GM12878 (cell line): ENCODE data around the gene FCHSD2. TPM values are rescaled to one million over a fixed set of nuclear protein-coding genes. Genes with fewer than 3 reads are reported as not detected.

Source experiments
- ATAC-seq: fragments of 200-7000 bp; cut with Tn5 transposase; 3 replicates; pipeline ENCODE4 v1.9.1; 2020; ENCODE audit warnings: mild to moderate bottlenecking, moderate library complexity
- BruUV-seq: library from RNA; stranded (reverse); fragments of 400-500 nt; replicated peaks from 2 replicates; lab custom pipeline; 2021; lab: Mats Ljungman, UMichigan
- CTCF ChIA-PET: fragments of 300-600 bp; sonication (Branson Sonifier 250); formaldehyde crosslinking; extraction: SDS; loops from one replicate; lab custom pipeline; 2021; ENCODE audit warnings: inconsistent platforms; lab: Yijun Ruan, JAX
- POLR2A ChIA-PET: fragments of 350-600 bp; formaldehyde crosslinking; extraction: SDS; loops from one replicate; lab custom pipeline; 2021; ENCODE audit warnings: inconsistent platforms; lab: Charles Lee
- RAD21 ChIA-PET: fragments of 300-600 bp; sonication (Branson Sonifier 250); formaldehyde crosslinking; loops from one replicate; lab custom pipeline; 2023; ENCODE audit warnings: antibody characterized with exemption; ENCODE audit not compliant: unreplicated experiment; lab: Charles Lee
- SMC1A ChIA-PET: fragments of 300-600 bp; sonication (Branson Sonifier 250); formaldehyde crosslinking; loops from one replicate; lab custom pipeline; 2023; ENCODE audit not compliant: unreplicated experiment, uncharacterized antibody; lab: Charles Lee
- DNase-seq: peaks from one replicate; pipeline ENCODE4 v3.0.0-alpha.2; 2011; ENCODE audit warnings: low read depth, low spot score
- FAIRE-seq: peaks from 3 replicates; lab custom pipeline; 2011; peaks lifted over from hg19 to GRCh38; lab: Jason Lieb, UNC
- H2AFZ ChIP-seq: 2 replicates; pipeline ENCODE4 v1.6.0; 2011; ENCODE audit warnings: low read depth, low read length, control low read depth; ENCODE audit not compliant: control insufficient read depth
- H3K27ac ChIP-seq: 2 replicates; pipeline ENCODE4 v1.5.1; 2011; ENCODE audit warnings: control low read depth; ENCODE audit not compliant: control insufficient read depth, insufficient read depth
- H3K27me3 ChIP-seq, 2 experiments: replicated peaks in 1 of 2; 2 replicates each; pipeline versions ENCODE4 v1.6.0 to v1.6.1; 2011; ENCODE audit warnings: low read length in 1 of 2; ENCODE audit not compliant: control insufficient read depth in 2 of 2, insufficient read depth in 2 of 2
- H3K36me3 ChIP-seq, 2 experiments: 2 replicates each; pipeline ENCODE4 v1.5.1; 2011; ENCODE audit warnings: low read length in 1 of 2; ENCODE audit not compliant: control insufficient read depth in 2 of 2, insufficient read depth in 2 of 2
- H3K4me1 ChIP-seq: 2 replicates; pipeline ENCODE4 v1.6.1; 2011; ENCODE audit warnings: mild to moderate bottlenecking, low read length, moderate library complexity, mixed read lengths; ENCODE audit not compliant: control insufficient read depth, insufficient read depth
- H3K4me2 ChIP-seq: 2 replicates; pipeline ENCODE4 v1.6.0; 2011; ENCODE audit warnings: control low read depth; ENCODE audit not compliant: control insufficient read depth, insufficient read depth
- H3K4me3 ChIP-seq: fragments of 200-600 bp; sonication (generic); 2 replicates; pipeline ENCODE4 v1.5.1; 2016
- H3K79me2 ChIP-seq: 2 replicates; pipeline ENCODE4 v1.6.0; 2011; ENCODE audit warnings: low read length; ENCODE audit not compliant: control insufficient read depth, insufficient read depth
- H3K9ac ChIP-seq: 2 replicates; pipeline ENCODE4 v1.8.0; 2011; ENCODE audit warnings: low read length, control low read depth, mixed read lengths; ENCODE audit not compliant: control insufficient read depth, insufficient read depth
- H3K9me3 ChIP-seq: replicated peaks from 3 replicates; pipeline ENCODE4 v1.5.1; 2011; ENCODE audit warnings: mild to moderate bottlenecking, low read length; ENCODE audit not compliant: control insufficient read depth, insufficient read depth
- H4K20me1 ChIP-seq: 2 replicates; pipeline ENCODE4 v1.6.0; 2011; ENCODE audit not compliant: control insufficient read depth, insufficient read depth
- CHD1 ChIP-seq: IDR thresholded peaks from 2 replicates; pipeline ENCODE4 v1.6.1; 2012; ENCODE audit warnings: low read depth, low read length, improper control_type of control experiment
- GABPA ChIP-seq: IDR thresholded peaks from 2 replicates; pipeline ENCODE4 v1.6.1; 2014; ENCODE audit warnings: antibody characterized with exemption, low read depth, mild to moderate bottlenecking, inconsistent platforms
- KAT2A ChIP-seq: conservative IDR thresholded peaks from 2 replicates; pipeline ENCODE4 v1.6.1; 2011; ENCODE audit warnings: low read depth, low read length; ENCODE audit not compliant: control insufficient read depth
- MEF2A ChIP-seq: IDR thresholded peaks from 2 replicates; pipeline ENCODE4 v1.6.1; 2011; ENCODE audit warnings: low read depth, mild to moderate bottlenecking, low read length, moderate library complexity; ENCODE audit not compliant: insufficient read depth
- NFYB ChIP-seq: IDR thresholded peaks from 2 replicates; pipeline ENCODE4 v1.6.1; 2011; ENCODE audit warnings: low read depth, mild to moderate bottlenecking, low read length, improper control_type of control experiment, moderate library complexity; ENCODE audit not compliant: insufficient read depth
- TCF7 ChIP-seq: IDR thresholded peaks from 2 replicates; pipeline ENCODE4 v1.6.1; 2014; ENCODE audit warnings: antibody characterized with exemption, borderline replicate concordance
- ZNF207 ChIP-seq: fragments of 450-650 bp; IDR thresholded peaks from 2 replicates; pipeline ENCODE4 v1.6.1; 2014; ENCODE audit warnings: antibody characterized with exemption, mild to moderate bottlenecking, borderline replicate concordance
- WGBS: methylation state at CpG from one replicate; pipeline ENCODE4 v1.1.6; 2016; ENCODE audit warnings: low lambda C conversion rate; ENCODE audit not compliant: insufficient replicate concordance, insufficient coverage; ENCODE audit errors: missing lambda C conversion rate; 5-methylcytosine and 5-hydroxymethylcytosine counted together
- in situ Hi-C: fragments of 300-500 bp; cut with MboI; formaldehyde crosslinking; loops from 9 replicates; pipeline ENCODE4 v1.14.3; 2018; ENCODE audit warnings: mixed read lengths
- intact Hi-C: fragments of 100-400 bp; cut with micrococcal nuclease; formaldehyde crosslinking; loops from one replicate; pipeline ENCODE4 v1.14.2; 2022; ENCODE audit not compliant: unreplicated experiment
- polyA plus RNA-seq, 11 experiments: library from polyadenylated mRNA; depleted of rRNA in 4 of 11; unstranded in 6 of 11; stranded (reverse) in 5 of 11; fragments of >200 nt; fragmentation: Nextera tagmentation in 4 of 11; fragmentation: Illumina TruSeq in 1 of 11; extraction: Ambion mirVana in 4 of 11; extraction: Trizol in 1 of 11; gene quantifications; 1 replicate in 1 of 11; 2 replicates in 10 of 11; pipeline versions ENCODE4 v1.2.1 to v1.2.3, GENCODE V29; 2011 to 2016; ENCODE audit warnings: inconsistent platforms in 2 of 11, missing spikeins in 2 of 11, low read depth in 1 of 11
- total RNA-seq, 4 experiments: library from RNA; depleted of rRNA in 3 of 4; stranded (reverse); fragments of >200 nt in 3 of 4; fragmentation: Illumina TruSeq in 1 of 4; extraction: Trizol in 1 of 4; gene quantifications; 2 replicates each; pipeline versions ENCODE4 v1.2.1 to v1.2.3, GENCODE V29; 2013 to 2021
- TF ChIP-seq, protein P1 (sequence below): IDR thresholded peaks from 2 replicates; pipeline ENCODE4 v1.6.1; 2012; ENCODE audit warnings: low read depth, low read length, improper control_type of control experiment
- TF ChIP-seq, protein P2 (sequence below): IDR thresholded peaks from 2 replicates; pipeline ENCODE4 v1.6.1; 2011; ENCODE audit warnings: borderline replicate concordance, low read depth, mild to moderate bottlenecking, moderate library complexity, mixed read lengths, low read length; ENCODE audit not compliant: insufficient read depth; ENCODE audit errors: extremely low read length

FCHSD2 gene
- total and polyA plus RNA-seq, 10 of the 15 experiments (the other 5 are each of a cell fraction or from before 2014, with no cell fraction given) = 13.2 to 89.8 (median 47.8) TPM

DNA sequence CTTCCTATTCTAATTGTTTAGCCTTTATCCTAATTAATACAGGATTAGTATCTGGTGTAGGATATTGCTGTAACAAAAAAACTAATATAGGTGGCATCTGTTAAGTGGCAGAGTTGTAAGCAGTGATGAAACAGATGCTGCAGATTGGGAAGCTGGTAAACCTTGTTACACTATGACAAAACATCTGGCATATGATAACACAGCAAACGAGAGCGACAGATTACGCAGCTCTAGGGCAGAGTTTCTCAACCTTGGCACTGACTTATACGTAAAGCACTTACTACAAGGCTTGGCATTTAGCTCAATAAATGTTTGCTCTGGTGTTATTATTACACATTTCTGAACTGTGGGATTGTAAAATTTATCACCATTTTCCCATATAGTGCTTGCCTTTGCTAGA is 190.9 kb downstream of the FCHSD2 start:
- H3K9ac ChIP-seq = no peak overlapping the region
- peak overlapping the region; percentile 48 for H3K27ac ChIP-seq
- no peak overlapping the region for H2AFZ ChIP-seq
- peaks cover 7% of the 10 kb centered on the region for H3K79me2 ChIP-seq
- in situ Hi-C loops = no loop called here
- RAD21 ChIA-PET = interaction anchor here (1.1 to 2.2 kb wide), 2 partner anchors 190 to 195 kb away, joined by 3 to 8 read pairs; partner anchors contain the start of gene FCHSD2
- DNase-seq = no peak
- TF ChIP-seq, protein P1, sequence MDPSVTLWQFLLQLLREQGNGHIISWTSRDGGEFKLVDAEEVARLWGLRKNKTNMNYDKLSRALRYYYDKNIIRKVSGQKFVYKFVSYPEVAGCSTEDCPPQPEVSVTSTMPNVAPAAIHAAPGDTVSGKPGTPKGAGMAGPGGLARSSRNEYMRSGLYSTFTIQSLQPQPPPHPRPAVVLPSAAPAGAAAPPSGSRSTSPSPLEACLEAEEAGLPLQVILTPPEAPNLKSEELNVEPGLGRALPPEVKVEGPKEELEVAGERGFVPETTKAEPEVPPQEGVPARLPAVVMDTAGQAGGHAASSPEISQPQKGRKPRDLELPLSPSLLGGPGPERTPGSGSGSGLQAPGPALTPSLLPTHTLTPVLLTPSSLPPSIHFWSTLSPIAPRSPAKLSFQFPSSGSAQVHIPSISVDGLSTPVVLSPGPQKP = no peak
- TF ChIP-seq KAT2A = no peak
- TF ChIP-seq TCF7 = no peak
- TF ChIP-seq, protein P2, sequence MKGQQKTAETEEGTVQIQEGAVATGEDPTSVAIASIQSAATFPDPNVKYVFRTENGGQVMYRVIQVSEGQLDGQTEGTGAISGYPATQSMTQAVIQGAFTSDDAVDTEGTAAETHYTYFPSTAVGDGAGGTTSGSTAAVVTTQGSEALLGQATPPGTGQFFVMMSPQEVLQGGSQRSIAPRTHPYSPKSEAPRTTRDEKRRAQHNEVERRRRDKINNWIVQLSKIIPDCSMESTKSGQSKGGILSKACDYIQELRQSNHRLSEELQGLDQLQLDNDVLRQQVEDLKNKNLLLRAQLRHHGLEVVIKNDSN = no peak
- no peak for TF ChIP-seq CHD1
- TF ChIP-seq GABPA = no peak
- no peak for TF ChIP-seq NFYB
- no peak for TF ChIP-seq ZNF207
- TF ChIP-seq MEF2A = no peak
- H3K9me3 ChIP-seq = peaks cover 4% of the 10 kb centered on the region; the same call in 2 of the 3 replicates
- no peaks in the 10 kb centered on the region for H4K20me1 ChIP-seq
- 99% methylated on average over 4 of the region's 4 CpGs for WGBS
- CTCF ChIA-PET = interaction anchor here (1.1 kb wide), 1 partner anchor 191 kb away, joined by 4 read pairs; the partner anchor contains the start of gene FCHSD2
- TSS peak; percentile 13 for BruUV-seq
- ATAC-seq = no peak
- H3K36me3 ChIP-seq = peaks cover 0 to 11% of the 10 kb centered on the region in 2 experiments; a peak in 2 of 4 replicates
- intact Hi-C loops = no loop called here
- no peak overlapping the region for H3K4me3 ChIP-seq
- no peaks in the 10 kb centered on the region for H3K27me3 ChIP-seq
- POLR2A ChIA-PET = interaction anchor here (0.8 to 1.1 kb wide), 4 partner anchors 22 to 191 kb away, joined by 3 read pairs; partner anchors contain the start of gene FCHSD2
- H3K4me2 ChIP-seq = no peak overlapping the region
- peaks cover 26% of the 10 kb centered on the region for H3K4me1 ChIP-seq
- SMC1A ChIA-PET = interaction anchor here (0.6 to 3.6 kb wide), 10 partner anchors 11 to 187 kb away, joined by 3 to 11 read pairs (median 4); no protein-coding TSS in a partner anchor
- no peak for FAIRE-seq
